Placental epithelial cell (primary cell): ENCODE measurements around the gene ATP1B1. TPM values are rescaled to one million over a fixed set of nuclear protein-coding genes. Genes with fewer than 3 reads are reported as not detected.

Experiments
- small RNA-seq: library from RNA; depleted of rRNA; stranded (forward); fragments of <200 nt; gene quantifications from one replicate; pipeline ENCODE3, GENCODE V24; 2012
- total RNA-seq: library from RNA; depleted of rRNA; stranded (reverse); fragments of >200 nt; gene quantifications from 2 replicates; pipeline ENCODE4 v1.2.3, GENCODE V29; 2012

Gene ATP1B1
- total RNA-seq = 92.8 and 201 TPM in 2 replicates

DNA sequence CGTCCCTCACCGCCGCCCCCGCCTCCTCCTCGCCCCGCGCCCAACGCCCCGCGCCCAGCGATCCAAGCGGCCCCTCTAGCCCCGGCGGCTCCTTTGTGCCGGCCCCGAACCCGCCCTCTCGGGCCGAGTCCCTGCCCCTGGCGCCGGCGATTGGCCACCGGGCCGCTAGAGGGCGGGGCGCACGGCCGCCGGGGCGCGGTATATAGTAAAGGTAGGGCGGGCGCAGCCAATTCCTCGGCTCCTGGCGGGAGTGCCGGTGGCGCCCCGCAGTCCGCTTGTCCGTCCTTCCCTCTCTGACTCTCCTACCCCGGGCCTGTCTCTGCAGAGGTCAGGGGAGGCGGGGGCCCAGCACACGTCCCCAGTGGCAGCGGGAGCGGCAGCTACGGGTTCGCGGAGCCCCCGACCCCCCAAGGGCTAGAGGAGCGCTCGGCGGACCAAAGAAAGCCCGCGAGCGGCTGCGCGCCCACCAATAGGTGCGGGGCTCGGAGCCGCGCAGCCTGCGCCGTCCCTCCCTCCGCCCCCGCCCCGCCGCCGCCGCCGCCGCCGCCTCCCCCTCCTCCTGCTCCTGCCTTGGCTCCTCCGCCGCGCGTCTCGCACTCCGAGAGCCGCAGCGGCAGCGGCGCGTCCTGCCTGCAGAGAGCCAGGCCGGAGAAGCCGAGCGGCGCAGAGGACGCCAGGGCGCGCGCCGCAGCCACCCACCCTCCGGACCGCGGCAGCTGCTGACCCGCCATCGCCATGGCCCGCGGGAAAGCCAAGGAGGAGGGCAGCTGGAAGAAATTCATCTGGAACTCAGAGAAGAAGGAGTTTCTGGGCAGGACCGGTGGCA is at the start of gene ATP1B1:
Gene ATP1B1, plus strand, starts transcription at position 596 of the 826 bp plus-strand sequence. Its CDS starts 140 bp downstream, at position 736.

Small RNA genes within 50 kb of the gene (small RNA-seq; reads per million reads assigned to genes)
- not detected for gene RNA5SP66
